NCI-H2171 treated with DMSO at 0.1 percent for 48 hours (cell line): ENCODE data around the gene YPEL3.

Experiments used
- DNase-seq: peaks from one replicate; lab custom pipeline; 2025; lab: John Stamatoyannopoulos, UW

The YPEL3 gene

DNA sequence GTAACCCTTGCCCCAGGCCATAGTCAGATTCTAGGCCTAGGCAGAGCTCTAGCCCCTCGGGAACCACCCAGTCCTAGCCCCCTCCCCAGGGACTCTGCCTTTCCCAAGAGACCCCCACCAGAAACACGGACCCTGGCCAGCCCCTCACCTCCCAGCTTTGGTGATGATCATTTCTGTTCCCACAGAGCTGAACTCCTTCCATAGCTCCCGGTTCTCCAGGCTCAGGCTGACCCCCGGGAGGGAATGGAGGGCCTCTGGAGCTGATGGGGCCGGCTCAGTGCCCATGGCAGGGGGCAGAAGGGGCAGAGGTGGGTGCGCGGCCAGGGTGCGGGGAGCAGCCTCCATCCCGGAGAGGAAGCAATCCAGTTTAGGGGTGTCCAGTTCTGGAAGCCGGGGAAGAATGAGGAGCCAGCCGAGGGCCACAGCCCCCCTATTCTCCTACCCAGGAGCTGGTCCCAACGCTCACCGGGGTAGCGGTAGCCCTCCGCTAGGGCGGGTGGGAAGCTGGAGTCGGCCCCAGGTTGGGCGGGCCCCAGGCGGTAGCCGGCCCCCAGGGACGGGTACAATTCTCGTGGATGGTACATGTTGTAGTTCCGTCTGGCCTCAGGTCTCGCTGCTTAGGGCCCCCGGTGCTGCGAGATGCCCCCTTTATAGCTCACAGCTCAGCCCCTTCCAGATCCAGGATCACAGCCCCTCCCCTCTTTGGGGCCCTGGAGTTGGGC is 5.2 kb downstream of the YPEL3 start:
- DNase-seq: no peak

DNA sequence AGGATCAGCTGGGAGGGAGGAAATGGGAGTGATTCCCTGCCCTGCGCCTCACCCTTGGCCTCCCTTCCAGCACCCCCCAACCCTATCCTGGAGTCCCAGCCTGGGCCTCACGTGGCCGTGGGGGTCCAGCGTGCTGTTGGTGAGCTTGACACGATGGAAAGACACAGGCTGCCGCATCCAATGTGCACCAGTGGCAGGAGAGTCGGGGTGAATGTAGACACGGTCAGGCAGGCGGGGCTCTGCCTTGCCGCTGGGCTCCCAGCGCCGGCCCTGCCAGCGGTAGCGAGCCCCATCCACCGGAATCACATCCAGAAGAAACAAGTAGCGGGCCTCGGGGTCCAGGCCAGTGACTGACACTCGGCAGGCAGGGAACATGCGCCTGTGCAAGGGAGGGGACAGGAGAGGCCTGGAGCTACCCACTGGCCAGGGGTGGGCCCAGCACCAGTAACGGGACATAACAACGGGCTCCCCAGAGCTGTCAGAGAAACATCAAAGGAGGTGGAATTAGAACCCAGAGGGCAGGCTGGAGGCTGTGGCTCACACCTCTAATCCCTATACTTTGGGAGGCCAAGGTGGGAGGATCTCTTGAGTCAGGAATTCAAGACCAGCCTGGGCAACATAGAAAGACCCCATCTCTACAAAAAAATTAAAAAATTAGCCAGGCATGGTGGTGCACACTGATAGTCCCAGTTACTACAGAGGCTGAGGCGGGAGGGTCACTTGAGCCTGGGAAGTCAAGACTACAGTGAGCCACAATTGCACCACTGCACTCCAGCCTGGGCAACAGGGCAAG is 7.0 kb downstream of the YPEL3 start:
- no peak for DNase-seq

- no peak for DNase-seq
These were observed 7.7 kb downstream of the YPEL3 start for GRCh38 chr16:30088237-30088831.

- no peak for DNase-seq
These were observed 8.7 kb downstream of the YPEL3 start for GRCh38 chr16:30087181-30087898.

GRCh38 chr16:30086291-30087140 is 9.5 kb downstream of the YPEL3 start:
- no peak for DNase-seq

GRCh38 chr16:30085820-30086219 is 10.2 kb downstream of the YPEL3 start:
- no peak for DNase-seq

- DNase-seq: no peak
These were observed 10.8 kb downstream of the YPEL3 start for GRCh38 chr16:30085247-30085646.

DNA sequence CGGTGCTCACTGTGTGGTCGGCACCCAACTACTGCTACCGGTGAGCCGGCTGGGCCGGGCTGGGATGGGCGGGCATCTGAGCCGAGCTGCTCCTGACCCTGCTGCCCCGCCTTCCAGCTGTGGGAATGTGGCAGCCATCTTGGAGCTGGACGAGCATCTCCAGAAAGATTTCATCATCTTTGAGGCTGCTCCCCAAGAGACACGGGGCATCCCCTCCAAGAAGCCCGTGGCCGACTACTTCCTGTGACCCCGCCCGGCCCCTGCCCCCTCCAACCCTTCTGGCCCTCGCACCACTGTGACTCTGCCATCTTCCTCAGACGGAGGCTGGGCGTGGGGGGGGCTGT is 11.2 kb downstream of the YPEL3 start:
- no peak for DNase-seq

- no peak for DNase-seq
These were observed 11.8 kb downstream of the YPEL3 start for GRCh38 chr16:30084096-30084815.

DNA sequence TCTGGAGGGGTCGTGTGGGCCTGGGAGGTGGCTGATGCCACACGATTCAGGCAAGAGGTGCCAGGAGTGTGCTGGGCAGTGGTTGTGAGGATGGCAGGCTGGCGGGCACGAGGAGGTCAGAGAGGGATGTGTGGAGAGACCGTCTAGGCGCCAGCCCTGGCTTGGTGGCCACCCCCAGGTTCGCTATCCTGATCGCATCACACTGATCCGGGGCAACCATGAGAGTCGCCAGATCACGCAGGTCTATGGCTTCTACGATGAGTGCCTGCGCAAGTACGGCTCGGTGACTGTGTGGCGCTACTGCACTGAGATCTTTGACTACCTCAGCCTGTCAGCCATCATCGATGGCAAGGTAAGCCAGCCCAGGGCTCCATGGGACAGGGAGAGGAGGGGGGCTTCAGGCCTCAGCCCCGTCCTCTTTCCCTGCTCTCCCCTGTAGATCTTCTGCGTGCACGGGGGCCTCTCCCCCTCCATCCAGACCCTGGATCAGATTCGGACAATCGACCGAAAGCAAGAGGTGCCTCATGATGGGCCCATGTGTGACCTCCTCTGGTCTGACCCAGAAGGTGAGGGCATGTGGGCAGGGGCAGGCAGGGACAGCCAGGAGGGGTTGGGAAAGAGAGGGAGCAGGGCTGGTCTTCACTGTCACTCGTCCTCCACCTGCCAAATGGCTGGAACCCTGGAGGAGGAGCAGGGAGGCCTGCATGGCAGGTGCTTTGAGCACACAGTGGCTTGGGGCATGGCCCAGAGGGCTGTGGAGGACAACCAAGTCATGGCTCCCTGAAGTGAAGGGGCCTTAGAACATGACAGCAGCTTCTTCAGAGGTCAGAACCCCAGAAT is 12.6 kb downstream of the YPEL3 start:
- no peak for DNase-seq

DNA sequence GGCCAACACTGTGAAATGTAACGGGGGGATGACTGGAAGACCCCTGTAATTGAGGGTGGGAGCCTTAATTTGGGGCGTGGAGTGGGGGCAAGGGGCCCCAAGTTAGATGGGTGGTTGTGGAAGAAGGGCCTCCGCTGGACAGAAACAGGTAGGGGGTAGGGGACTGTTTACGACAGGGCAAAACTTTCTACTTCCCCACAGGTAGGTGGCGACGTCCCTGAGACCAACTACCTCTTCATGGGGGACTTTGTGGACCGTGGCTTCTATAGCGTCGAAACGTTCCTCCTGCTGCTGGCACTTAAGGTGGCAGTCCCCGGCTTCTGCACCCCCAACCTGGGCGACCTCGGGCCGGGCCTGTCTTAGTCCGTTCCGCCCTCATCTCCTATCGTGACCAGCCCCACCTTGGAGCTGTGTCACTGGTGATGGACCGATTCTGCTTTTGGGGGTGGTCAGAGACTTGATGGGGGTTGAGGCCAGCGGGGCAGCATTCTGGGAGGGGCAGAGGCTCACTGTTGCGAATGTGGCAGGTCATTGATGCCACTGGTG is 13.4 kb downstream of the YPEL3 start:
- DNase-seq: no peak

DNA sequence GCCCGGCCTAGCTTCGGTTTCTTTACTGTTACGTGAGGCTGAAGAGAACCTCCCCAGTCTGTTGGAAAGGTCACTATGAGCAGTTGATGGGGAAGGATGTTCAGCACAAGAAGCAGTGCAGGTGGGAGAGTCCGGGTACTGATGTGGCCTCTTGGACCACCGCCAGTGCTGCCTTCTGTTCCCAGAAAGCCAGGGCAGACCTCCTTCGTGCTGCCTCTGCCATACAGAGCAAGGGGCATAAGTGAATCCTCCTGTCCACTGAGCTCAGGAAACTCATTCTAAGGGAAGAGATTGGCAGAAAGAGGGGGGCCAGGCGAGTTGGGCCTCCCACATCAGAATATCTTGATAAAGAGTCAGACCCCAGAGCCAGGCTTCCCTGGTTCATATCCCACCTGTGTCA is 16.5 kb downstream of the YPEL3 start:
- peak; percentile 72 for DNase-seq

DNA sequence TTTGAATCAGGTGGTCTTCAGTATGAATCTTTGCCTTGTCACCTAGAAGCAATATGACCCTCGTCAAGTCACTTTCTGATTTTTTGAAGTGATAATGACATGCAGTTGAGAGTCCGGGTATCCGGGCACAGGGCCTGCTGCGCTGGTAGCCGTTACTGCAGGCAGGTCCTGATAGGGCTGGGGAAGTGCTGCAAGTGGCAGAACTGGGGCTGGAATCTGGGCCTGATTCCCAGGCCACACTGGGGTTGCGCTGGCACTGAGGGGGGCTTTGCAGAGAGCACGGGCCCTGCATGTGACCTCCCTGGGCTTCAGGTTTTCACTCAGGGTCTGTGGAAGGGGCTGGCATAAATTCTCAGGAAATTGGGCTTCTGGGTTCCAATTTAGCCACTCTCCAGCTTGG is 17.3 kb downstream of the YPEL3 start:
- DNase-seq: no peak

GRCh38 chr16:30077656-30078055 is 18.4 kb downstream of the YPEL3 start:
- no peak for DNase-seq

DNA sequence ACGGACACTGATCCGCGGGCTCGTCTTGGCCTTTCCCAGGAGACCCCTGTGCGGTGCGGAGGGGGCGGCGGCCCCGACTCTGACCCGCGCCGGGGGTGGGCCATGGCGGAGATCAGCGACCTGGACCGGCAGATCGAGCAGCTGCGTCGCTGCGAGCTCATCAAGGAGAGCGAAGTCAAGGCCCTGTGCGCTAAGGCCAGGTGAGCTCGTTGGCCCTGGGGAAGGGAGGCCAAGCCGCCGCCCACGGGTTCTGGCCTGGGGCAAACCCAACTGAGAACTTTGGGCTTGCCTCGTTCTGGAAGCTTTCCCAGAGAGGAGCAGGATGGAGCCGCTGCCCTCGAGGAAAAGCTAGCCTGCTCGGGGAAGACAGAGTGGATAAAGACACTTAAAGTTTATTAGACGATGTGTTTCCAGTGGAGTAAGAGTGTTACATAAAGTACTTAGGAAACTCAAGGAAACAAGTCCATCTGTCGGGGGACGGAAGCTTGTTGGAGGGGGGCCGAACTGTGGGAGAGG is 19.7 kb downstream of the YPEL3 start:
- no peak for DNase-seq

- peak; percentile 82 for DNase-seq
These were observed 20.3 kb downstream of the YPEL3 start, which contains the start of gene PPP4C for GRCh38 chr16:30075503-30076275. PPP4C (plus strand) TSS chr16:30075994; CDS start chr16:30076378, 384 bp downstream.

DNA sequence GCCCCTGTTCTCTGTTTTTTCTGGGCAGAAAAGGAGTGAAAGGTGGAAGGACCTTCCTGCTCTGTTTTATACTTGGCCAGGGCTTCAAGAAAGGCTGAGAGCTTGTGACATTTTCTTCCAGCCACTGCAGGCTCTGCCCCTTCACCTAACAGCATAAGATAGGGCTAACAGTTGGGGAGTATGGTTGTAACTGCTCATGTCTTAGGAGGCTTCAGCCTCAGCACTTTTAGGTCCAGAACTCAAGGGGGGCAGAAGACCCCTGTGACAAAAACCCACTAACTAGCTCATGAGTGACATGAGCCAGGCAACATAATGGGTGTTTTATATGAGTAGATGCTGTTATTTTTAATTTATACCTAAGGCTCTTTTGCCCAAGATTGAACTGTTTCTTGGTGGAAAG is 25.5 kb downstream of the YPEL3 start:
- DNase-seq: no peak

DNA sequence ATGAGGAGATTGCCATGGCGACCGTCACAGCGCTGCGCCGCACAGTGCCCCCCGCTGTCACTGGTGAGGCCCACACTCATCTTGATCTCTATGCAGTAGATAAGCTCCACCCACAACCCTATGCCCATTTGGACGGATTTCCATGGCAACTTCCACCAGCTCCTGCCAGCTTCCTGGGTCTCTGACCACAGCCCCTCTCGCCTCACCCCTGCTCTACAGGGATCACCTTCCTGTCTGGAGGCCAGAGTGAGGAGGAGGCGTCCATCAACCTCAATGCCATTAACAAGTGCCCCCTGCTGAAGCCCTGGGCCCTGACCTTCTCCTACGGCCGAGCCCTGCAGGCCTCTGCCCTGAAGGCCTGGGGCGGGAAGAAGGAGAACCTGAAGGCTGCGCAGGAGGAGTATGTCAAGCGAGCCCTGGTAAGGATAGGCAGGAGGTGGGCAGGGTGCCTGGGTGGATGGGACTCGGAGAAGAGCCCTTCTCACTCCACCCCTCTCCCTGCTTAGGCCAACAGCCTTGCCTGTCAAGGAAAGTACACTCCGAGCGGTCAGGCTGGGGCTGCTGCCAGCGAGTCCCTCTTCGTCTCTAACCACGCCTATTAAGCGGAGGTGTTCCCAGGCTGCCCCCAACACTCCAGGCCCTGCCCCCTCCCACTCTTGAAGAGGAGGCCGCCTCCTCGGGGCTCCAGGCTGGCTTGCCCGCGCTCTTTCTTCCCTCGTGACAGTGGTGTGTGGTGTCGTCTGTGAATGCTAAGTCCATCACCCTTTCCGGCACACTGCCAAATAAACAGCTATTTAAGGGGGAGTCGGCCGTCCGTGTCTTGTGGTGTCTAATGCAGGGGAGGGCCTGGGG is 26.2 kb downstream of the YPEL3 start:
- no peak for DNase-seq
